ENCODE measurements around the gene TMC7.

DNA sequence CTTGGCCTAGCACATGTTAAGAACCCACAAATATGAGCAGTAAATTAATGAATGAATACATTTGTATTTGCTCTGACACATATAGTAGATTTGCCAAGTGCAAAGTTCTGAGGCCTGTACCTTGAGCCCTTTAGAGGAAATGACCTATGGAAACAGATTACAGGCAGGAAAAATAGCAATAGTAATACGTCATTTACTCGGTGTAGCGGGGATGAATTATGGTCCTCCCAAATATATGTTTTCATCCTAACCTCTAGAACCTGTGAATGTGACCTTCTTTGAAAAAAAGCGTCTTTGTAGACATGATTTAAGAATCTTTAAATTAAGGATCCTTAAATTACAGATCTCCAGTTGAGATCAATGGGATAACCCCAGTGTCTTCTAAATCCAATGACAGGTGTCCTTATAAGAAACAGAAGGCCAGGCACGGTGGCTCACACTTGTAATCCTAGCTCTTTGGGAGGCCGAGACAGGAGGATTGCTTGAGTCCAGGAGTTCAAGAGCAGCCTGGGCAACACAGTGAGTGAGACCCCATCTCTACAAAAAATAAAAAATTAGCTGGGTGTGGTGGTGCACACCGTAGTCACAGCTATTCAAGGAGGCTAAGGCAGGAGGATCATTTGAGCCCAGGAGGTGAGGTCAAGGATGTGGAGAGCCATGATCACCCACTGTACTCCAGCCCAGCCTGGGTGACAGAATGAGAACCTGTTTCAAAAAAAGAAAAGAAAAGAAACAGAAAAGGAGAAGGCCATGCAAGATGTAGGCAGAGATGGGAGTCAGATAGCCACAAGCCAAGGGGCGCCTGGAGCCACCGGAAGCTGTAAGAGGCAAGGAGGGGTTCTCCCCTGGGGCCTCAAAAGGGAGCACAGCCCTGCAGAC lies 124.9 kb downstream of the TMC7 start:
- TF ChIP-seq, protein P1, sequence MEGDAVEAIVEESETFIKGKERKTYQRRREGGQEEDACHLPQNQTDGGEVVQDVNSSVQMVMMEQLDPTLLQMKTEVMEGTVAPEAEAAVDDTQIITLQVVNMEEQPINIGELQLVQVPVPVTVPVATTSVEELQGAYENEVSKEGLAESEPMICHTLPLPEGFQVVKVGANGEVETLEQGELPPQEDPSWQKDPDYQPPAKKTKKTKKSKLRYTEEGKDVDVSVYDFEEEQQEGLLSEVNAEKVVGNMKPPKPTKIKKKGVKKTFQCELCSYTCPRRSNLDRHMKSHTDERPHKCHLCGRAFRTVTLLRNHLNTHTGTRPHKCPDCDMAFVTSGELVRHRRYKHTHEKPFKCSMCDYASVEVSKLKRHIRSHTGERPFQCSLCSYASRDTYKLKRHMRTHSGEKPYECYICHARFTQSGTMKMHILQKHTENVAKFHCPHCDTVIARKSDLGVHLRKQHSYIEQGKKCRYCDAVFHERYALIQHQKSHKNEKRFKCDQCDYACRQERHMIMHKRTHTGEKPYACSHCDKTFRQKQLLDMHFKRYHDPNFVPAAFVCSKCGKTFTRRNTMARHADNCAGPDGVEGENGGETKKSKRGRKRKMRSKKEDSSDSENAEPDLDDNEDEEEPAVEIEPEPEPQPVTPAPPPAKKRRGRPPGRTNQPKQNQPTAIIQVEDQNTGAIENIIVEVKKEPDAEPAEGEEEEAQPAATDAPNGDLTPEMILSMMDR (IDR thresholded peaks at IDR 0.05): no peak
- TF ChIP-seq EP300 (IDR thresholded peaks at IDR 0.05; ENCODE audit: borderline replicate concordance in 1 of 2, low read depth in 1 of 2, low read length in 1 of 2): no peak
- TF ChIP-seq REST (IDR thresholded peaks at IDR 0.05; ENCODE audit: low read depth, low read length): no peak

Measured in SK-N-SH (cell line).